Lower lobe of right lung (tissue), 2 donors: ENCODE data around the gene FAM3C. TPM values are rescaled to one million over a fixed set of nuclear protein-coding genes. Genes with fewer than 3 reads are reported as not detected.
A peak's percentile ranks its signal among the peaks of the same experiment; 100 is the strongest.

Source experiments
- ATAC-seq, 2 donors: fragments of 200-7000 bp; cut with Tn5 transposase; one replicate each; pipeline ENCODE4 v1.9.1; 2020 to 2022; ENCODE audit warnings: mild to moderate bottlenecking in 2 of 2, moderate library complexity in 2 of 2
- DNase-seq: peaks from one replicate; pipeline ENCODE4 v3.0.0-alpha.2; 2020
- H3K27ac ChIP-seq: fragments of 200-600 bp; one replicate; pipeline ENCODE4 v1.8.0; 2022
- H3K27me3 ChIP-seq: fragments of 200-600 bp; one replicate; pipeline ENCODE4 v1.8.0; 2022; ENCODE audit warnings: low read depth
- H3K36me3 ChIP-seq: fragments of 200-600 bp; one replicate; pipeline ENCODE4 v1.8.0; 2022; ENCODE audit warnings: mild to moderate bottlenecking
- H3K4me1 ChIP-seq: fragments of 200-600 bp; one replicate; pipeline ENCODE4 v1.8.0; 2022
- H3K4me3 ChIP-seq: fragments of 200-600 bp; one replicate; pipeline ENCODE4 v1.8.0; 2022; ENCODE audit warnings: mild to moderate bottlenecking
- H3K9me3 ChIP-seq: fragments of 200-600 bp; one replicate; pipeline ENCODE4 v1.8.0; 2022
- CTCF ChIP-seq: fragments of 200-600 bp; IDR thresholded peaks from one replicate; pipeline ENCODE4 v1.8.0; 2022; ENCODE audit warnings: antibody characterized with exemption, mild to moderate bottlenecking
- intact Hi-C: fragments of 100-400 bp; cut with DNase I; formaldehyde crosslinking; loops from one replicate; pipeline ENCODE4 v1.11.0; 2022
- total RNA-seq: library from RNA; stranded (reverse); fragmentation: NEBNext Ultra II Directional; extraction: Animal tissue kit (Norgen Biotek cat#: 25700); gene quantifications from one replicate; pipeline ENCODE4 v1.2.1, GENCODE V29; 2021
- donor health status: DM: no; HTN: yes; CAD: no; lungs with severe emphysema.

The FAM3C gene
- total RNA-seq, 1 donor from 2014 or later = 35.3 TPM

DNA sequence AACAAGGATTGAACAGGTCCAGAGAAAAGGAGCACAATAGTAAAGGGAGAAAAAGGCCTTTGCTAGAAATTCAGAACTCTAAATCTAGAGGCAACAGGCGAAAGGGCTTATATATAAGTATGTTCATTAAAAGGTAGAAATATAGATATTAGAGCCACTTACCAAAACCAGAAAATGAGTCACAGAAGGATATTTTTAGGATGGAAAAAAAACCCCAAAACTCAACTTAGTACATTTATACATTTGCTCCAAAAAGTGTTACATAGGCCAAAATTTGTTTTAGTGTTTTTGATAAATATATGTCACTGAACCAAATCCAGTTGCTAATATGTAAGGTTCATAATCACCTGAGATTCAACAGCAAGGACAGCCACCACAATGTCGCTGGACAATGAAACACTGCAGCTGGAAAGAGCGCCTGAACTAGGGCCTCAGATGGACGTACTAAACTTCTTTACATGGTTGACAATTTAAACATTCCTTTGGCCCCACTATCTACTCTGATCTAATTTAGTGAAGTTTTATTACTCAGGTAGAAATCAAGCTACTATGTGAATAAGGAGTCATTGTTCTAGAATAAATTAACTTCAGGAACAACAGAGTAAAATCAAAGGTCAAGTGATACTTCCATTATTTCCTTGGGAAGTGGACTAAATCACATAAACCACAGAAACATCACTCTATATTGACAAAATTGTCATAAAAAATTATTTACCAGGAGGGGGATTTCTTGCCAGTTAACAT, 10.9 kb downstream of the FAM3C start:
- peaks cover 31% of the 10 kb centered on the region for H3K4me1 ChIP-seq
- ATAC-seq (no peak), DNase-seq (no peak)
- H3K4me3 ChIP-seq = no peak overlapping the region
- H3K36me3 ChIP-seq = no peaks in the 10 kb centered on the region
- H3K27ac ChIP-seq = no peak overlapping the region
- H3K9me3 ChIP-seq = no peaks in the 10 kb centered on the region
- intact Hi-C loops = no loop called here
- H3K27me3 ChIP-seq = no peaks in the 10 kb centered on the region
- no peak for TF ChIP-seq CTCF

GRCh38 chr7:121384265-121384664, 11.8 kb downstream of the FAM3C start:
- no peak for TF ChIP-seq CTCF
- intact Hi-C loops = no loop called here
- ATAC-seq (peak in 1 of 2 donors; percentile 66), DNase-seq (no peak)
- peaks cover 31% of the 10 kb centered on the region for H3K4me1 ChIP-seq
- H3K4me3 ChIP-seq = no peak overlapping the region
- no peak overlapping the region for H3K27ac ChIP-seq
- no peaks in the 10 kb centered on the region for H3K36me3 ChIP-seq
- H3K9me3 ChIP-seq = no peaks in the 10 kb centered on the region
- H3K27me3 ChIP-seq = no peaks in the 10 kb centered on the region

GRCh38 chr7:121383235-121383910, 12.7 kb downstream of the FAM3C start:
- no peak for ATAC-seq
- intact Hi-C loops = no loop called here
- no peak overlapping the region for H3K4me3 ChIP-seq
- no peak for DNase-seq
- H3K27me3 ChIP-seq = no peaks in the 10 kb centered on the region
- no peak overlapping the region for H3K27ac ChIP-seq
- H3K4me1 ChIP-seq = peaks cover 31% of the 10 kb centered on the region
- H3K36me3 ChIP-seq = peaks cover 2% of the 10 kb centered on the region
- TF ChIP-seq CTCF = no peak
- no peaks in the 10 kb centered on the region for H3K9me3 ChIP-seq

DNA sequence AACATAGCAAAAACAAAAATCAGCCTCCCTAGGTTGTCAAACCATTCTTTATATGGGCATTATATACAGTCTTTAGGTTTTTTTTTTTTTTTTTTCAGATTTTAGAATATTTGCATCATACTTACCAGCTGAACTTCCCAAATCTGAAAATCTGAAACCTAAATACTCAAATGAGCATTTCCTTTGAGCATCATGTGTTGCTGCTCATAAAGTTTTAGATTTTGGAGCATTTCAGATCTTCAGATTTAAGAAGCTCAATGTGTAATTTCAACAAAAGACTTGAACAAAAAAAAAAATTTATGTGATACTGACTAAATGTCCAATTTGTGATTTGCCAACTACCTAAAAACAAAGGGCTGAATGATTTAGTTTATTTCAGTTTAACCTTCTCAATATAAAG, 13.6 kb downstream of the FAM3C start:
- Histone ChIP-seq H3K4me1 (peaks cover 31% of the 10 kb centered on the region), H3K27ac (no peak overlapping the region), H3K9me3 (no peaks in the 10 kb centered on the region), H3K27me3 (no peaks in the 10 kb centered on the region), H3K36me3 (peaks cover 9% of the 10 kb centered on the region), H3K4me3 (no peak overlapping the region)
- DNase-seq (no peak), ATAC-seq (no peak)
- intact Hi-C loops = no loop called here
- TF ChIP-seq CTCF = no peak

DNA sequence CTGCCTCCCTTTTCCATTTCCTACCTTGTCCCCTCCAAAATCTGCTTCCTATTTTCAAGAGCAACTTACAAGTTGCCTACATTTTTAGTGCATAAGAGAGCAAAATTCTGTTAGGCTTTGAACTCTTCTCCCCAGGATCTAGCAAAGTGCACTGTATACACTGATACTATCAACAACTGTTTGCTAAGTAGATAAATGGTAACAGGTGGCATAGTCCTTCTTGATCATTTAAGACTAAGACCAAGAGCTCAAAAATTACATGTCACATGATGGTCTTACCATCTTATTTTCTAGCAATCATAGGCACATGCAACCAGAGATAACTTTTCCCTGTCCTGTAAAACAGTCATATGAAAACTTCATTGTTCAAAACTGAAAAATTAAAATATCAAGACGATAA, 16.2 kb downstream of the FAM3C start:
- Histone ChIP-seq H3K9me3 (no peaks in the 10 kb centered on the region), H3K4me1 (peaks cover 17% of the 10 kb centered on the region), H3K27me3 (no peaks in the 10 kb centered on the region), H3K27ac (no peak overlapping the region), H3K36me3 (peaks cover 28% of the 10 kb centered on the region), H3K4me3 (no peak overlapping the region)
- DNase-seq (no peak), ATAC-seq (no peak)
- intact Hi-C loops = no loop called here
- TF ChIP-seq CTCF = no peak
